Measurements from ENCODE around the gene ZC3H8.
"Not testable (repeated sequence)": the region's sequence is repeated elsewhere in the genome, so short reads cannot be mapped to it uniquely, and the experiment has no call there.

ZC3H8 gene

GRCh38 chr2:112254466-112255240 lies at the start of gene ZC3H8:
ZC3H8 (minus strand) TSS chr2:112255042; CDS start chr2:112254981, 61 bp downstream.
- DNase-seq, result peak; percentile 51

- DNase-seq, result no peak
These were observed 49.6 kb upstream of the ZC3H8 start for GRCh38 chr2:112304298-112304941.

GRCh38 chr2:112301973-112302372 lies 47.1 kb upstream of the ZC3H8 start:
- no peak for DNase-seq

GRCh38 chr2:112301171-112301584 lies 46.3 kb upstream of the ZC3H8 start:
- DNase-seq, result no peak

- no peak for DNase-seq
These were observed 41.6 kb upstream of the ZC3H8 start for GRCh38 chr2:112296407-112296806.

- DNase-seq, result no peak
These were observed 40.7 kb upstream of the ZC3H8 start for GRCh38 chr2:112295407-112296078.

GRCh38 chr2:112293636-112294401 lies 39.0 kb upstream of the ZC3H8 start:
- DNase-seq, result no peak

- DNase-seq, result no peak
These were observed 35.8 kb upstream of the ZC3H8 start for GRCh38 chr2:112290648-112291047.

GRCh38 chr2:112290088-112290487 lies 35.2 kb upstream of the ZC3H8 start:
- DNase-seq, result no peak

- DNase-seq, result not testable (repeated sequence)
These were observed 28.7 kb upstream of the ZC3H8 start for GRCh38 chr2:112283535-112283934.

GRCh38 chr2:112282066-112282465 lies 27.2 kb upstream of the ZC3H8 start:
- DNase-seq, result not testable (repeated sequence)

GRCh38 chr2:112277596-112278220 lies 22.9 kb upstream of the ZC3H8 start:
- no peak for DNase-seq

- DNase-seq, result no peak
These were observed 22.1 kb upstream of the ZC3H8 start for GRCh38 chr2:112276954-112277353.

GRCh38 chr2:112275887-112276773 lies 21.3 kb upstream of the ZC3H8 start:
- peak; percentile 43 for DNase-seq

- DNase-seq, result peak; percentile 82
These were observed 20.6 kb upstream of the ZC3H8 start, which contains the start of gene ZC3H6 for GRCh38 chr2:112275311-112275886. ZC3H6 (plus strand) TSS chr2:112275597; CDS start chr2:112275995, 398 bp downstream.

- no peak for DNase-seq
These were observed 18.5 kb upstream of the ZC3H8 start for GRCh38 chr2:112273349-112273748.

GRCh38 chr2:112272669-112273068 lies 17.8 kb upstream of the ZC3H8 start:
- DNase-seq, result no peak

- DNase-seq, result no peak
These were observed 13.7 kb upstream of the ZC3H8 start for GRCh38 chr2:112268547-112268946.

GRCh38 chr2:112262876-112263275 lies 8.0 kb upstream of the ZC3H8 start:
- DNase-seq, result no peak

GRCh38 chr2:112260295-112260625 lies 5.4 kb upstream of the ZC3H8 start:
- DNase-seq, result no peak
